NCI-H2196 treated with DMSO at 0.1 percent for 48 hours (cell line): ENCODE data around the gene HSD17B7.
"Not testable (repeated sequence)": the region's sequence is repeated elsewhere in the genome, so short reads cannot be mapped to it uniquely, and the experiment has no call there.

Experiments used
- DNase-seq: peaks from one replicate; lab custom pipeline; 2025; ENCODE audit not compliant: unreplicated experiment; lab: John Stamatoyannopoulos, UW

Gene HSD17B7

GRCh38 chr1:162799995-162800830 is 9.7 kb downstream of the HSD17B7 start:
- peak; percentile 33 for DNase-seq

DNA sequence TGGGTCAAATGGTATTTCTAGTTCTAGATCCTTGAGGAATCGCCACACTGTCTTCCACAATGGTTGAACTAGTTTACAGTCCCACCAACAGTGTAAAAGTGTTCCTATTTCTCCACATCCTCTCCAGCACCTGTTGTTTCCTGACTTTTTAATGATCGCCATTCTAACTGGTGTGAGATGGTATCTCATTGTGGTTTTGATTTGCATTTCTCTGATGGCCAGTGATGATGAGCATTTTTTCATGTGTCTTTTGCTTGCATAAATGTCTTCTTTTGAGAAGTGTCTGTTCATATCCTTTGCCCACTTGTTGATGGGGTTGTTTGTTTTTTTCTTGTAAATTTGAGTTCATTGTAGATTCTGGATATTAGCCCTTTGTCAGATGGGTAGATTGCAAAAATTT is 17.0 kb downstream of the HSD17B7 start:
- not testable (repeated sequence) for DNase-seq

- not testable (repeated sequence) for DNase-seq
Measured at GRCh38 chr1:162812357-162812756, 21.9 kb downstream of the HSD17B7 start.

DNA sequence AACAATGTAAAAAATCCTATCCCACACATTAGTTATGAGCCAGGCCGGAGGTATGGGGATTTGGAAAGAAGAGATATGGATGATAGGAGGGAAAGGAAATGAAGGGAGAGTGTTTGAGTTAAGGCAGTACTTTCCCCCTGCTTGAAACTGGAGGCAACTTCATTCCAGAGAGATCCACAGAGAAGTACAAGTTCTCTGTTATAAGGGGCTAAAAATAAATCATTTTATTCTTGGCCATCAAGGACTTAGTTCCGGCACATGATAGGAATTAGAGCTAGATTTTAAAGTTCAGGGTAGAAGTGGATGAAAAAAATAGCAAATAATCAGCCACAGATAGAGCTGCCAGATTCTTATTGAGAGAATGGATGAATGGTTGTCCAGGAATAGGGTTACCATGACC is 27.6 kb downstream of the HSD17B7 start:
- not testable (repeated sequence) for DNase-seq

DNA sequence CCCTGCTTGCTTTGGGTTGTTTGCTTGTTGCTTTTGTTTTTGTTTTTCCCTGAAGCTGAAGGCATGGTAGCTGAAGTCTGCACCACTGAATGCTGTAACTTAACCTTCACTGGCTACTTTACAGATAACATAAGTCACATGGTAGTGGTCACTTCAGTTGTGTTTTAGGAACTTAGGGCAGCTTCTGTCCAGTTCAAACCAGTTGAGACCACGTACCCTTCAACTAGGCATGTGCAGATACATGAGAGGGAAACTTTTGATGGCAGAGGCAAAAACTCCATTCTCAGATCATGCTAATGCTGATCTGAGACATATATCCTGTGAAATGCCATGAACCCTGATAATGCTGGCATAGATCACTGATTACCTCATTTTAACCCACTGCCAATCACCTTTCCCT is 28.2 kb downstream of the HSD17B7 start:
- DNase-seq = not testable (repeated sequence)

GRCh38 chr1:162822391-162823200 is 32.1 kb downstream of the HSD17B7 start:
- no peak for DNase-seq

DNA sequence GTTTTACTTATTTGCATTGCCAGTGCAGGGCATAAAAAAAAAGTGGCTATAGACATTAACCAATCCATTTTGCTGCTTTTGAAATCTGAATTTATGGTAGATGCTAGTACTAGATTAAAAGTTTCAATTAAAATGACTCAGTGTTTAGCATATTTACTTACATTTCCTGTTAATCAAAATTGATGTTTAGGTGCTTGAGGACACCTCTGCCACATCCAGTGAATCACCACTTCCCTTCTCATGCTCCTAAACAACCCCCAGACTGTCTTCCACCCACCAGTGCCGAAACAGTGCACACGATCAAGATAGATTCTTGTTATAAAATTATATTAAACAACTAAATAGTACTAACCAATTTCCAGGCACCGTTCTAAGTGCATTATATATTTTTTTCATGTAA is 32.7 kb downstream of the HSD17B7 start:
- no peak for DNase-seq

- no peak for DNase-seq
Measured at GRCh38 chr1:162823771-162824525, 33.4 kb downstream of the HSD17B7 start.

- DNase-seq = no peak
Measured at GRCh38 chr1:162829268-162829667, 38.8 kb downstream of the HSD17B7 start.

- no peak for DNase-seq
Measured at GRCh38 chr1:162832470-162832869, 42.0 kb downstream of the HSD17B7 start.

- no peak for DNase-seq
Measured at GRCh38 chr1:162835157-162835899, 44.8 kb downstream of the HSD17B7 start.

DNA sequence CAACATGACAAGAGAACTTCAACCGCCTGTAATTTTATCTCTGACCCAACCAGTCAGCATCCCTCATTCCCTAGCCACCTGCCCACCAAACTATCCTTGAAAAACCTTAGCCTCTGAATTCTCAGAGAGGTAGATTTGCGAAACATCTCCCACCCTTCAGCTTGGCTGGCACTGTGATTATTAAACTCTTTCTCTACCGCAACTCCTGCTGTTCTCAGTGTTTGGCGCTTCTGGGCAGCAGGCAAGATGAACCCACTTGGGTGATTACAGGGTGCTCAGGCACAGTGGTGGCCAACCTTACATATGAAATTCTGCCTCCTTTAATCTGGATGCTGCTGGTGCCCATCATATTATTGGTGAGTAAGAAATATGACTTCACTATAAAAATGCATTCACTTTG is 48.4 kb downstream of the HSD17B7 start:
- DNase-seq = no peak

- no peak for DNase-seq
Measured at GRCh38 chr1:162840250-162840839, 49.8 kb downstream of the HSD17B7 start.

DNA sequence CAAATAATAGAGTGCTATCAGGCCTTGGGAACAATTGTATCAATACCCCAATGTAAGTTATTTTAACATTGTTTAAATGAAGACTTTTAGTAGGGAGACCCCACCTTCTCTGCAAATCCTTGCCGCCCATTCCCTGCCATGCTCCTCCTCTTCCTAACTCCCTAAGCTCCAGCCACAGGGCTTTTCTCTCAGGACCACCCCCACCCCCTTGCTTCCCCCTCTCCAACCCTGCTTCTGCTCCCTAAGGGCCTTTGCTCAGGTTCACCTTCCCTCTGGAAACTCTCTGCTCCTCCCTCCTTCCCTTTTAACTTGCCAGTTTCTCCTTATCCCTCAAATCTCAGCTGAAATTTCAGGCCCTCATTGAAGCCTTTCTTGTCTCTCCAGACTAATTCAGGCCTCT is 53.7 kb downstream of the HSD17B7 start:
- no peak for DNase-seq

DNA sequence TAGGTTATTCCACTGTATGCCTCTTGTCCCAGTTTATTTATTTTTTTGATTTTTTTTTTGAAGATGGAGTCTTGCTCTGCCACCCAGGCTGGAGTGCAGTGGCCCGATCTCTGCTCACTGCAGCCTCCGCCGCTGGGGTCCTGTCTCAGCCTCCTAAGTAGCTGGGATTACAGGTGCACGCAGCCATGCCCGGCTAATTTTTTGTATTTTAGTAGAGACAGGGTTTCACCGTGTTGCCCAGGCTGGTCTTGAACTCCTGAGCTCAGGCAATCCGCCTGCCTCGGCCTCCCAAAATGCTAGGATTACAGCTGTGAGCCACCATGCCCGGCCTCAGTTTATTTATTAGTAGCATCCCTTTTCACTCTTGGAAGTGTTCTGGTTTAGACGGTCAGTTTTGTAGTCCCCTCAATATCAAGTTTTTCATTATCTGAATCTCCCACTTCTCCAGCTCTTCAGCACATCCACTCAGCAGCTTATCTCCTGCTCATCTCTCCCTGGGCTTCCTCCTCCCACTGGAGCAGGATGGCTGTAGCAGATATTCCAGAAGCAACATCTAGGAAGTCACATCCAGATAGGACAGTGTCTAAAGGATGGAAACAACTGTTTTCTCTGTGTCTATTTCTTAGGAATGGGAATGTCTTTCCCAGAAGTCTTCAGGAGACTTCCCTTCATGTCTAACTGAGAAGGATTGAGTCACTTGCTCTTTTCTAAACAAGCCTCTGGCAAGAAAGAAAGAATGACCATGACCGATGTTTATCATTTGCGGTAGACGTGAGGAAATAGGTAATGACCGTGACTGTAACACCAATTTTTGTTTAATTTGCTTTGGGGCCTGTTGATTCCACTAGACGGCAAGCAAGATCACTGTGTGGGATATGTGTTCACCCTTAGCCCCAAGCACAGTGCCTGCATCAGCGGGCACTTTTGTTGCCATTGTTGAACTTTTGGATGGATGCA is 56.0 kb downstream of the HSD17B7 start:
- DNase-seq = no peak

DNA sequence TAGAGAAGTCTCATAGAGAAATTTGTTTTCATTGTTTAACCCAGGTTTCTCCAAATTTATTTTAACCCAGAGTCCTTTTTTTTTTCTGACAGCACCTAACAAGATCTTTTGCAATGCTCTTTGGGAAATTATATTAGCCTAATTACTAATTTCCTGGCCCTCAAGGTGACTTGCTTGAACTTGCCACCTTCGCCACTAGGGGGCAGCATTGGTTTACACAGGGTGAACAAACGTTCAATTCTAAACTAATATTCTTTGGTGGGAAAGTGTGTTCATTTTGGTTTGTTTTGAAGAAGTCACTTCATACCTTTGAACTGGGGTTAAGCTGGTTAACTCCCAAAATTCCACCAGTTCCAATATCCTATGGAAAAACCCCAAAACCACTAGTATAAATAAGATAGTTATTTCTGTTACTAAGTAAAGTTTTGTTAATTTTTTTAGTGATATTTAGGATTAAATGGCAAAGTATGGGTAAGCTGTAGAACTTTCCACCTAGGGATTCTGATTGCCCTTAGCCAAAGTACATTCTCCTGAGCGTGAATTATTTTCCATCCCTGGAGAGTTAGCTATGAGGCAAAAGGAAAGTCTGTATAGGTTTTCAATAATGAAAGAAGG is 57.4 kb downstream of the HSD17B7 start:
- peak; percentile 26 for DNase-seq

GRCh38 chr1:162849711-162850110 is 59.2 kb downstream of the HSD17B7 start:
- DNase-seq = no peak

DNA sequence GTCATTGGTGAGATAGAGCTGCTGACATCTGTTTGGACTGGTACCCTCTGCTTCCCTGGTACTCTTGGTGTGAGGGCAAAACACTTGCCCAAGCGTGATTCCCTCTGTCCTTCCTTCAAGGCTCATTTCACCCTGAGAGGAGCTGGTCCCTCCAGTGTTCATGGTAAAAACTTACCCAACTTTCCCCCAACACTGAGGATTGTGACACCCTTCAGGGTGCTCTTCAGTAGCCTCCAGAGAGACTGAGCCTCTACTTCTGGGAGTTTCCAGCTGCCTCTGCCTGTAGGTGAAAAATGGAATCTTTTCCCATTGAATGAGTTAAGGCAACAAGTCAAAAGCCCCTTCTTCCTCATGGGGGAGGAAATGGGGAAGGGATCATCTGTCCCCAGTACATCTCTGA is 60.8 kb downstream of the HSD17B7 start:
- no peak for DNase-seq
